H1 (cell line): ENCODE results near the gene NOG. TPM values are rescaled to one million over a fixed set of nuclear protein-coding genes. Genes with fewer than 3 reads are reported as not detected.

ENCODE experiments used
- CTCF ChIA-PET: fragments of 300-600 bp; sonication (Branson Sonifier 250); formaldehyde crosslinking; loops from one replicate; lab custom pipeline; 2021; ENCODE audit not compliant: partially characterized antibody; lab: Charles Lee
- POLR2A ChIA-PET: fragments of 300-600 bp; sonication (Branson Sonifier 250); formaldehyde crosslinking; loops from one replicate; lab custom pipeline; 2021; ENCODE audit warnings: inconsistent platforms; ENCODE audit not compliant: partially characterized antibody; lab: Charles Lee
- DNase-seq, 2 experiments: peaks; one replicate each; pipeline versions ENCODE4 v3.0.0 to v3.0.0-alpha.2; 2010 to 2022; ENCODE audit warnings: low spot score in 2 of 2, low read depth in 1 of 2, mixed read lengths in 1 of 2
- FAIRE-seq: peaks from 2 replicates; lab custom pipeline; 2011; peaks lifted over from hg19 to GRCh38; lab: Jason Lieb, UNC
- H2AFZ ChIP-seq: 2 replicates; pipeline ENCODE4 v1.8.1; 2012; ENCODE audit warnings: low read length, inconsistent platforms
- H2AK5ac ChIP-seq: 2 replicates; pipeline ENCODE4 v1.6.1; 2013; ENCODE audit warnings: low read depth, low read length
- H2BK120ac ChIP-seq: replicated peaks from 2 replicates; pipeline ENCODE3; 2013; ENCODE audit warnings: low read depth, low read length, inconsistent platforms
- H2BK12ac ChIP-seq: 2 replicates; pipeline ENCODE4 v1.6.1; 2013; ENCODE audit warnings: low read depth, low read length
- H2BK15ac ChIP-seq: 2 replicates; pipeline ENCODE4 v1.6.1; 2013; ENCODE audit warnings: low read length
- H2BK20ac ChIP-seq: 2 replicates; pipeline ENCODE4 v1.6.1; 2013; ENCODE audit warnings: low read length
- H2BK5ac ChIP-seq: 2 replicates; pipeline ENCODE4 v1.6.1; 2013; ENCODE audit warnings: low read depth, low read length
- H3K14ac ChIP-seq: 2 replicates; pipeline ENCODE4 v1.6.1; 2013; ENCODE audit warnings: inconsistent platforms; ENCODE audit not compliant: insufficient read length
- H3K18ac ChIP-seq: 2 replicates; pipeline ENCODE4 v1.6.1; 2013; ENCODE audit warnings: low read length; ENCODE audit errors: extremely low read depth
- H3K23ac ChIP-seq: 2 replicates; pipeline ENCODE4 v1.6.1; 2013; ENCODE audit warnings: inconsistent platforms; ENCODE audit not compliant: insufficient read length
- H3K23me2 ChIP-seq: 2 replicates; pipeline ENCODE4 v1.6.1; 2013; ENCODE audit warnings: low read depth, low read length
- H3K27ac ChIP-seq: 2 replicates; pipeline ENCODE4 v1.6.1; 2011; ENCODE audit warnings: low read depth, low read length, inconsistent platforms
- H3K27me3 ChIP-seq, 4 experiments: replicated peaks in 1 of 4; 1 replicate in 1 of 4; 2 replicates in 3 of 4; pipeline versions ENCODE4 v1.6.1 to v1.8.1; 2011 to 2013; ENCODE audit warnings: low read length in 3 of 4, mild to moderate bottlenecking in 3 of 4, inconsistent platforms in 2 of 4, mixed read lengths in 2 of 4, moderate library complexity in 1 of 4; ENCODE audit not compliant: control insufficient read depth in 3 of 4, insufficient read depth in 3 of 4; ENCODE audit errors: extremely low read depth in 1 of 4
- H3K36me3 ChIP-seq, 4 experiments: 2 replicates each; pipeline versions ENCODE4 v1.6.1 to v1.8.1; 2011 to 2013; ENCODE audit warnings: mild to moderate bottlenecking in 4 of 4, low read length in 3 of 4, moderate library complexity in 2 of 4, control low read depth in 1 of 4, inconsistent platforms in 1 of 4; ENCODE audit not compliant: insufficient read depth in 4 of 4, control insufficient read depth in 2 of 4
- H3K4ac ChIP-seq: replicated peaks from 2 replicates; pipeline ENCODE3; 2013; ENCODE audit warnings: low read length, low read depth, mixed read lengths, inconsistent platforms; ENCODE audit not compliant: insufficient read length
- H3K4me1 ChIP-seq, 4 experiments: replicated peaks in 1 of 4; 1 replicate in 1 of 4; 2 replicates in 3 of 4; pipeline versions ENCODE4 v1.6.1 to v1.8.1; 2011 to 2013; ENCODE audit warnings: low read length in 3 of 4, inconsistent platforms in 2 of 4, mixed read lengths in 1 of 4; ENCODE audit not compliant: insufficient read depth in 4 of 4, control insufficient read depth in 3 of 4
- H3K4me2 ChIP-seq, 2 experiments: 2 replicates each; pipeline versions ENCODE4 v1.6.1 to v1.8.1; 2011 to 2013; ENCODE audit warnings: low read depth in 2 of 2, low read length in 2 of 2, control low read depth in 1 of 2, inconsistent platforms in 1 of 2, mild to moderate bottlenecking in 1 of 2; ENCODE audit not compliant: insufficient read depth in 1 of 2
- H3K4me3 ChIP-seq, 4 experiments: fragments of 200-600, 300-600 bp in 1 of 4; sonication (generic), shearing (Covaris generic), sonication (Bioruptor Twin) in 1 of 4; 2 replicates each; pipeline versions ENCODE4 v1.5.1 to v1.8.1; 2011 to 2016; ENCODE audit warnings: low read length in 4 of 4, low read depth in 3 of 4, control low read depth in 2 of 4, inconsistent platforms in 2 of 4, mild to moderate bottlenecking in 2 of 4, mixed read lengths in 1 of 4, moderate library complexity in 1 of 4; ENCODE audit not compliant: insufficient read depth in 2 of 4; ENCODE audit errors: extremely low read depth in 1 of 4
- H3K56ac ChIP-seq: replicated peaks from 2 replicates; pipeline ENCODE3; 2013; ENCODE audit warnings: low read depth, mild to moderate bottlenecking, mixed read lengths, low read length, inconsistent platforms; ENCODE audit not compliant: insufficient read length
- H3K79me1 ChIP-seq: 2 replicates; pipeline ENCODE4 v1.6.1; 2013; ENCODE audit warnings: low read depth, low read length, control low read depth
- H3K79me2 ChIP-seq, 2 experiments: 2 replicates each; pipeline versions ENCODE4 v1.6.1 to v1.8.1; 2012 to 2013; ENCODE audit warnings: low read length in 2 of 2, mild to moderate bottlenecking in 2 of 2, inconsistent platforms in 1 of 2; ENCODE audit not compliant: insufficient read depth in 2 of 2, control insufficient read depth in 1 of 2
- H3K9ac ChIP-seq, 4 experiments: replicated peaks in 1 of 4; 1 replicate in 1 of 4; 2 replicates in 3 of 4; pipeline versions ENCODE4 v1.6.1 to v1.8.1; 2011 to 2013; ENCODE audit warnings: low read depth in 3 of 4, low read length in 3 of 4, control low read depth in 2 of 4, mild to moderate bottlenecking in 2 of 4, moderate library complexity in 2 of 4, inconsistent platforms in 1 of 4; ENCODE audit errors: extremely low read depth in 1 of 4
- H3K9me3 ChIP-seq, 2 experiments: 2 replicates each; pipeline versions ENCODE4 v1.6.1 to v1.8.1; 2012 to 2013; ENCODE audit warnings: mild to moderate bottlenecking in 2 of 2, moderate library complexity in 2 of 2, control low read depth in 1 of 2, inconsistent platforms in 1 of 2, low read depth in 1 of 2, low read length in 1 of 2, mixed read lengths in 1 of 2; ENCODE audit not compliant: insufficient read depth in 2 of 2
- H4K20me1 ChIP-seq, 2 experiments: replicated peaks in 1 of 2; 2 replicates each; pipeline versions ENCODE3 to v1.8.1; 2011 to 2013; ENCODE audit warnings: inconsistent platforms in 2 of 2, low read length in 2 of 2, mild to moderate bottlenecking in 1 of 2; ENCODE audit not compliant: insufficient read depth in 2 of 2, control insufficient read depth in 1 of 2
- H4K5ac ChIP-seq: 2 replicates; pipeline ENCODE4 v1.6.1; 2013; ENCODE audit warnings: low read length, low read depth, mixed read lengths, inconsistent platforms; ENCODE audit not compliant: insufficient read length
- H4K8ac ChIP-seq: 2 replicates; pipeline ENCODE4 v1.8.0; 2013; ENCODE audit warnings: mild to moderate bottlenecking, moderate library complexity, low read length, inconsistent platforms; ENCODE audit not compliant: insufficient read depth; ENCODE audit errors: extremely low read depth
- H4K91ac ChIP-seq: replicated peaks from 2 replicates; pipeline ENCODE3; 2013; ENCODE audit warnings: low read length, mixed read lengths, inconsistent platforms; ENCODE audit not compliant: insufficient read length
- CBX5 ChIP-seq: fragments of 300-800, 300-1000 bp; sonication (generic); IDR thresholded peaks from 2 replicates; pipeline ENCODE4 v1.7.1; 2016; ENCODE audit warnings: antibody characterized with exemption, low read length, low read depth
- E2F6 ChIP-seq: IDR thresholded peaks from 2 replicates; pipeline ENCODE4 v1.6.1; 2012; ENCODE audit warnings: inconsistent platforms
- GTF2F1 ChIP-seq: IDR thresholded peaks from 2 replicates; pipeline ENCODE4 v1.6.1; 2012; ENCODE audit warnings: low read depth, low read length, improper control_type of control experiment, borderline replicate concordance
- NANOG ChIP-seq: IDR thresholded peaks from 2 replicates; pipeline ENCODE4 v1.6.1; 2011; ENCODE audit warnings: low read length, low read depth, mild to moderate bottlenecking, inconsistent platforms; ENCODE audit not compliant: insufficient read depth, poor library complexity, severe bottlenecking
- PHF8 ChIP-seq: fragments of 200-600 bp; sonication (generic); conservative IDR thresholded peaks from 2 replicates; pipeline ENCODE4 v1.7.1; 2012; ENCODE audit warnings: low read depth, mild to moderate bottlenecking, inconsistent platforms, low read length, moderate library complexity
- POU5F1 ChIP-seq: IDR thresholded peaks from 2 replicates; pipeline ENCODE4 v1.6.1; 2011; ENCODE audit warnings: low read depth, mild to moderate bottlenecking, low read length, moderate library complexity
- RAD21 ChIP-seq, 2 experiments: IDR thresholded peaks in 1 of 2; conservative IDR thresholded peaks in 1 of 2; 2 replicates each; pipeline ENCODE4 v1.6.1; 2011; ENCODE audit warnings: low read depth in 2 of 2, low read length in 2 of 2, improper control_type of control experiment in 1 of 2, inconsistent platforms in 1 of 2, mild to moderate bottlenecking in 1 of 2, moderate library complexity in 1 of 2
- RNF2 ChIP-seq: fragments of 200-900, 300-1000 bp; sonication (generic); IDR thresholded peaks from 2 replicates; pipeline ENCODE4 v1.7.1; 2016; ENCODE audit warnings: borderline replicate concordance, low read depth, mild to moderate bottlenecking, antibody characterized with exemption, low read length; ENCODE audit not compliant: poor library complexity, severe bottlenecking; ENCODE audit errors: missing control alignments
- RXRA ChIP-seq: IDR thresholded peaks from 2 replicates; pipeline ENCODE4 v1.6.1; 2011; ENCODE audit warnings: low read depth, mild to moderate bottlenecking, low read length, moderate library complexity; ENCODE audit not compliant: insufficient read depth
- SP2 ChIP-seq: IDR thresholded peaks from 2 replicates; pipeline ENCODE4 v1.6.1; 2012; ENCODE audit warnings: mild to moderate bottlenecking, low read length, inconsistent platforms
- SRF ChIP-seq: IDR thresholded peaks from 2 replicates; pipeline ENCODE4 v1.6.1; 2011; ENCODE audit warnings: mild to moderate bottlenecking, low read depth, low read length, moderate library complexity
- YY1 ChIP-seq: IDR thresholded peaks from 2 replicates; pipeline ENCODE4 v1.6.1; 2011; ENCODE audit warnings: low read depth, mild to moderate bottlenecking, low read length
- WGBS, 2 experiments: shearing (Covaris generic) in 1 of 2; methylation state at CpG; one replicate each; pipeline versions ENCODE4 v1.1.6 to v1.1.7; 2013 to 2015; ENCODE audit warnings: low lambda C conversion rate in 2 of 2, mixed read lengths in 2 of 2, inconsistent platforms in 1 of 2, low coverage in 1 of 2, missing lambda C conversion rate in 1 of 2; ENCODE audit not compliant: insufficient replicate concordance in 2 of 2, insufficient coverage in 1 of 2, insufficient read length in 1 of 2; ENCODE audit errors: extremely low coverage in 1 of 2, missing lambda C conversion rate in 1 of 2; 5-methylcytosine and 5-hydroxymethylcytosine counted together
- polyA plus RNA-seq, 7 experiments: library from polyadenylated mRNA; depleted of rRNA in 3 of 7; stranded (reverse) in 5 of 7; unstranded in 2 of 7; fragments of >200 nt in 5 of 7; fragments of 200-250 nt in 2 of 7; gene quantifications; 1 replicate in 5 of 7; 2 replicates in 1 of 7; 4 replicates in 1 of 7; pipeline versions ENCODE4 v1.2.1 to v1.2.3, GENCODE V29; 2011 to 2013; ENCODE audit warnings: missing spikeins in 2 of 7, mixed read lengths in 2 of 7
- total RNA-seq: library from RNA; stranded (reverse); fragmentation: NEBNext Ultra II Directional; extraction: Animal tissue kit (Norgen Biotek cat#: 25700); gene quantifications from 2 replicates; pipeline ENCODE4 v1.2.1, GENCODE V29; 2021

NOG gene
- total and polyA plus RNA-seq, 2 of the 8 experiments (the other 6 are each of a cell fraction or from before 2014, with no cell fraction given), result 0.35 TPM

- 84% methylated on average over 2 of the region's 2 CpGs; no CpG with 5 or more reads in 1 of the 2 experiments for WGBS, 2 experiments
- Histone ChIP-seq H3K9me3 (no peaks in the 10 kb centered on the region), H3K4ac (no peak overlapping the region), H2AK5ac (no peak overlapping the region), H4K8ac (no peak overlapping the region), H3K9ac (no peak overlapping the region), H2BK15ac (no peak overlapping the region), H2BK5ac (no peak overlapping the region), H3K18ac (no peak overlapping the region), H3K79me2 (no peaks in the 10 kb centered on the region), H3K4me3 (no peak overlapping the region), H2AFZ (no peak overlapping the region), H4K91ac (no peak overlapping the region), H3K4me1 (peaks cover 0 to 2% (median 0%) of the 10 kb centered on the region in 4 experiments; a peak in 1 of 7 replicates), H3K4me2 (no peak overlapping the region), H3K79me1 (no peaks in the 10 kb centered on the region), H4K20me1 (no peaks in the 10 kb centered on the region), H3K56ac (no peak overlapping the region), H2BK120ac (no peak overlapping the region), H2BK12ac (no peak overlapping the region), H2BK20ac (no peak overlapping the region), H3K23me2 (peaks cover 2% of the 10 kb centered on the region; the same call in 1 of the 2 replicates), H3K36me3 (no peaks in the 10 kb centered on the region), H3K23ac (no peak overlapping the region), H3K27ac (no peak overlapping the region), H4K5ac (no peak overlapping the region), H3K14ac (no peak overlapping the region), H3K27me3 (no peaks in the 10 kb centered on the region)
- CTCF ChIA-PET, result interaction anchor here (0.7 to 2.6 kb wide), 4 partner anchors 12 to 74 kb away, joined by 3 to 11 read pairs (median 6); no protein-coding TSS in a partner anchor
- no peak for FAIRE-seq
- POLR2A ChIA-PET, result no interaction called here
- DNase-seq, result no peak
- TF ChIP-seq CBX5 (no peak), RAD21 (IDR thresholded peaks at IDR 0.05 in 1 of 2, conservative IDR thresholded peaks at IDR 0.05 in 1 of 2; ENCODE audit: low read depth in 2 of 2, low read length in 2 of 2) (no peak), SP2 (no peak), YY1 (no peak), E2F6 (no peak), NANOG (no peak), PHF8 (no peak), POU5F1 (no peak), RXRA (no peak), GTF2F1 (no peak), RNF2 (no peak), SRF (no peak)
Observed at GRCh38 chr17:56641894-56642293, 48.4 kb downstream of the NOG start.
